GM23338 (cell line): ENCODE measurements around the gene AURKB. TPM values are rescaled to one million over a fixed set of nuclear protein-coding genes. Genes with fewer than 3 reads are reported as not detected.

Experiments used
- ATAC-seq: fragments of 200-7000 bp; cut with Tn5 transposase; 3 replicates; pipeline ENCODE4 v1.9.1; 2020
- DNase-seq: peaks from one replicate; pipeline ENCODE4 v3.0.0-alpha.2; 2015; ENCODE audit warnings: low spot score
- H2AFZ ChIP-seq: fragments of 200-600 bp; sonication (generic); 2 replicates; pipeline ENCODE4 v1.8.0; 2016; ENCODE audit warnings: antibody characterized with exemption, mild to moderate bottlenecking, moderate library complexity
- H3F3A ChIP-seq: fragments of 200-600 bp; sonication (generic); replicated peaks from 2 replicates; pipeline ENCODE4 v1.8.0; 2017; ENCODE audit warnings: antibody characterized with exemption, mixed run types, low read depth
- H3K27ac ChIP-seq: fragments of 200-600 bp; sonication (generic); 2 replicates; pipeline ENCODE4 v1.6.1; 2016; ENCODE audit warnings: low read depth
- H3K27me3 ChIP-seq: fragments of 200-600 bp; sonication (generic); 2 replicates; pipeline ENCODE4 v1.8.0; 2016; ENCODE audit warnings: mild to moderate bottlenecking, mixed run types, moderate library complexity; ENCODE audit not compliant: insufficient read depth
- H3K36me3 ChIP-seq: fragments of 200-600 bp; sonication (generic); 2 replicates; pipeline ENCODE4 v1.8.0; 2016; ENCODE audit warnings: mild to moderate bottlenecking; ENCODE audit not compliant: insufficient read depth
- H3K4me1 ChIP-seq: fragments of 200-600 bp; sonication (generic); 2 replicates; pipeline ENCODE4 v1.8.0; 2016; ENCODE audit warnings: mild to moderate bottlenecking, moderate library complexity; ENCODE audit not compliant: insufficient read depth
- H3K4me2 ChIP-seq: fragments of 200-600 bp; sonication (generic); 2 replicates; pipeline ENCODE4 v1.7.1; 2017; ENCODE audit warnings: mixed run types
- H3K4me3 ChIP-seq: fragments of 200-600 bp; sonication (generic); 2 replicates; pipeline ENCODE4 v1.6.1; 2016; ENCODE audit warnings: mixed run types
- H3K79me2 ChIP-seq: fragments of 200-600 bp; sonication (generic); replicated peaks from 2 replicates; pipeline ENCODE4 v1.8.0; 2017; ENCODE audit warnings: mild to moderate bottlenecking; ENCODE audit not compliant: insufficient read depth
- H3K9me2 ChIP-seq: fragments of 200-600 bp; sonication (generic); 2 replicates; pipeline ENCODE4 v1.8.0; 2017; ENCODE audit not compliant: insufficient read depth
- H4K20me1 ChIP-seq: fragments of 200-600 bp; sonication (generic); replicated peaks from 2 replicates; pipeline ENCODE4 v1.8.0; 2017; ENCODE audit warnings: mild to moderate bottlenecking; ENCODE audit not compliant: insufficient read depth
- H3K27ac Mint-ChIP-seq: 2 replicates; pipeline ENCODE4 v1.8.0; 2020; ENCODE audit warnings: inconsistent platforms, mild to moderate bottlenecking, moderate library complexity, mixed read lengths
- H3K27me3 Mint-ChIP-seq: 3 replicates; pipeline ENCODE4 v1.8.0; 2022; ENCODE audit warnings: low read depth, mild to moderate bottlenecking, moderate library complexity, mixed read lengths, inconsistent platforms; ENCODE audit not compliant: insufficient read depth, poor library complexity
- H3K36me3 Mint-ChIP-seq: 3 replicates; pipeline ENCODE4 v1.8.0; 2021; ENCODE audit warnings: low read depth, mild to moderate bottlenecking, inconsistent platforms, moderate library complexity, mixed read lengths
- H3K4me1 Mint-ChIP-seq: 3 replicates; pipeline ENCODE4 v1.8.0; 2020; ENCODE audit warnings: mild to moderate bottlenecking, inconsistent platforms, mixed read lengths
- H3K4me3 Mint-ChIP-seq: 3 replicates; pipeline ENCODE4 v1.8.0; 2021; ENCODE audit warnings: moderate library complexity, mild to moderate bottlenecking, inconsistent platforms, mixed read lengths
- H3K9me3 Mint-ChIP-seq: 3 replicates; pipeline ENCODE4 v1.8.0; 2020; ENCODE audit warnings: moderate library complexity, mild to moderate bottlenecking, inconsistent platforms, mixed read lengths
- ZNF331 ChIP-seq: fragments of 250-450 bp; sonication (Bioruptor Pico); IDR thresholded peaks from 2 replicates; pipeline ENCODE4 v1.5.0; 2020; ENCODE audit warnings: low read depth, mild to moderate bottlenecking, moderate library complexity
- ZNF462 ChIP-seq: fragments of 250-450 bp; sonication (Bioruptor Pico); IDR thresholded peaks from 2 replicates; pipeline ENCODE4 v1.5.0; 2020; ENCODE audit warnings: mild to moderate bottlenecking, moderate library complexity
- polyA plus RNA-seq: library from polyadenylated mRNA; unstranded; fragments of >200 nt; fragmentation: Nextera tagmentation; extraction: Ambion mirVana; gene quantifications from 2 replicates; pipeline ENCODE4 v1.2.1, GENCODE V29; 2016
- total RNA-seq: library from RNA; depleted of rRNA; stranded (reverse); fragments of >200 nt; shearing (Covaris generic); gene quantifications from 2 replicates; pipeline ENCODE4 v1.2.3, GENCODE V29; 2014

Gene AURKB
- total and polyA plus RNA-seq, 2 experiments from 2014 or later = 135 to 212 TPM

- TF ChIP-seq ZNF462 (CRISPR knock-in tag) = no peak
Observed at GRCh38 chr17:8189041-8189710, 21.2 kb downstream of the AURKB start (continued).

GRCh38 chr17:8188263-8188839 is 22.0 kb downstream of the AURKB start:
- Histone ChIP-seq H3K36me3 (no peaks in the 10 kb centered on the region), H2AFZ (no peak overlapping the region), H4K20me1 (no peaks in the 10 kb centered on the region), H3F3A (peaks cover 15% of the 10 kb centered on the region), H3K79me2 (no peaks in the 10 kb centered on the region), H3K4me2 (peak overlapping the region; percentile 35), H3K4me1 (peaks cover 9% of the 10 kb centered on the region), H3K4me3 (peak overlapping the region; percentile 100), H3K27ac (no peak overlapping the region), H3K27me3 (peaks cover 13% of the 10 kb centered on the region), H3K9me2 (no peaks in the 10 kb centered on the region)
- Mint-ChIP-seq H3K36me3 (no peaks in the 10 kb centered on the region; the same call in 2 of the 3 replicates), H3K4me3 (no peak overlapping the region), H3K27me3 (peaks cover 18% of the 10 kb centered on the region), H3K9me3 (no peaks in the 10 kb centered on the region; the same call in 2 of the 3 replicates), H3K4me1 (peaks cover 11% of the 10 kb centered on the region), H3K27ac (no peak overlapping the region)
- DNase-seq (no peak), ATAC-seq (no peak)
- TF ChIP-seq ZNF462 (CRISPR knock-in tag) (no peak), ZNF331 (CRISPR knock-in tag) (no peak)
